A549 (cell line): Measurements from ENCODE around the gene NTM.

Experiments
- BHLHE40 ChIP-seq: IDR thresholded peaks from 2 replicates; pipeline ENCODE4 v1.6.1; 2012; ENCODE audit warnings: low read depth, low read length, inconsistent platforms
- CHD2 ChIP-seq: fragments of 150-350 bp; IDR thresholded peaks from 2 replicates; pipeline ENCODE4 v1.6.1; 2014; ENCODE audit warnings: low read length; ENCODE audit not compliant: partially characterized antibody
- EP300 ChIP-seq, 2 experiments: fragments of >200 bp; sonication (Bioruptor Twin); formaldehyde crosslinking; IDR thresholded peaks; 2 replicates in 1 of 2; 3 replicates in 1 of 2; pipeline ENCODE4 v1.6.1; 2016 to 2017
- FOSL2 ChIP-seq, 2 experiments: fragments of 450-650 bp in 1 of 2; fragments of >200 bp in 1 of 2; sonication (Bioruptor Twin) in 1 of 2; formaldehyde crosslinking; IDR thresholded peaks; 2 replicates each; pipeline versions ENCODE4 v1.5.0 to v1.6.1; 2016 to 2020; ENCODE audit warnings: mild to moderate bottlenecking in 1 of 2, moderate library complexity in 1 of 2
- HOXA7 ChIP-seq: fragments of 250-450 bp; sonication (Bioruptor Pico); IDR thresholded peaks from 2 replicates; pipeline ENCODE4 v1.5.0; 2020; ENCODE audit warnings: mild to moderate bottlenecking, moderate library complexity
- JUNB ChIP-seq: fragments of >200 bp; sonication (Bioruptor Twin); formaldehyde crosslinking; IDR thresholded peaks from 2 replicates; pipeline ENCODE4 v1.6.1; 2016
- MAX ChIP-seq: IDR thresholded peaks from 2 replicates; pipeline ENCODE4 v1.6.1; 2012
- PHF8 ChIP-seq: fragments of 200-600 bp; sonication (generic); IDR thresholded peaks from 2 replicates; pipeline ENCODE4 v1.6.1; 2016; ENCODE audit warnings: low read depth, mild to moderate bottlenecking, antibody characterized with exemption, moderate library complexity, borderline replicate concordance
- POLR2A ChIP-seq: IDR thresholded peaks from 2 replicates; pipeline ENCODE4 v1.6.1; 2012; ENCODE audit warnings: mild to moderate bottlenecking, low read length
- RAD21 ChIP-seq, 2 experiments: fragments of >200 bp in 1 of 2; sonication (Bioruptor Twin) in 1 of 2; formaldehyde crosslinking in 1 of 2; IDR thresholded peaks in 1 of 2; conservative IDR thresholded peaks in 1 of 2; 2 replicates in 1 of 2; 3 replicates in 1 of 2; pipeline ENCODE4 v1.6.1; 2012 to 2018; ENCODE audit warnings: inconsistent platforms in 1 of 2
- SREBF2 ChIP-seq: fragments of 450-650 bp; IDR thresholded peaks from 2 replicates; pipeline ENCODE4 v1.6.1; 2014; ENCODE audit warnings: mild to moderate bottlenecking, moderate library complexity
- ZFP36 ChIP-seq: fragments of 450-650 bp; IDR thresholded peaks from 2 replicates; pipeline ENCODE4 v1.6.1; 2014; ENCODE audit warnings: borderline replicate concordance; ENCODE audit not compliant: partially characterized antibody
- TF ChIP-seq, protein P1 (sequence below): fragments of 200-600 bp; sonication (generic); IDR thresholded peaks from 2 replicates; pipeline ENCODE4 v1.6.1; 2016; ENCODE audit warnings: antibody characterized with exemption, mild to moderate bottlenecking, moderate library complexity
- TF ChIP-seq, protein P2 (sequence below): fragments of >200 bp; sonication (Bioruptor Twin); formaldehyde crosslinking; IDR thresholded peaks from 3 replicates; pipeline ENCODE4 v1.5.1; 2016

- no peak for TF ChIP-seq JUNB
- no peak for TF ChIP-seq MAX
- TF ChIP-seq RAD21 (conservative IDR thresholded peaks at IDR 0.05 in 1 of 2, IDR thresholded peaks at IDR 0.05 in 1 of 2): no peak
- no peak for TF ChIP-seq ZFP36
- TF ChIP-seq, protein P1, sequence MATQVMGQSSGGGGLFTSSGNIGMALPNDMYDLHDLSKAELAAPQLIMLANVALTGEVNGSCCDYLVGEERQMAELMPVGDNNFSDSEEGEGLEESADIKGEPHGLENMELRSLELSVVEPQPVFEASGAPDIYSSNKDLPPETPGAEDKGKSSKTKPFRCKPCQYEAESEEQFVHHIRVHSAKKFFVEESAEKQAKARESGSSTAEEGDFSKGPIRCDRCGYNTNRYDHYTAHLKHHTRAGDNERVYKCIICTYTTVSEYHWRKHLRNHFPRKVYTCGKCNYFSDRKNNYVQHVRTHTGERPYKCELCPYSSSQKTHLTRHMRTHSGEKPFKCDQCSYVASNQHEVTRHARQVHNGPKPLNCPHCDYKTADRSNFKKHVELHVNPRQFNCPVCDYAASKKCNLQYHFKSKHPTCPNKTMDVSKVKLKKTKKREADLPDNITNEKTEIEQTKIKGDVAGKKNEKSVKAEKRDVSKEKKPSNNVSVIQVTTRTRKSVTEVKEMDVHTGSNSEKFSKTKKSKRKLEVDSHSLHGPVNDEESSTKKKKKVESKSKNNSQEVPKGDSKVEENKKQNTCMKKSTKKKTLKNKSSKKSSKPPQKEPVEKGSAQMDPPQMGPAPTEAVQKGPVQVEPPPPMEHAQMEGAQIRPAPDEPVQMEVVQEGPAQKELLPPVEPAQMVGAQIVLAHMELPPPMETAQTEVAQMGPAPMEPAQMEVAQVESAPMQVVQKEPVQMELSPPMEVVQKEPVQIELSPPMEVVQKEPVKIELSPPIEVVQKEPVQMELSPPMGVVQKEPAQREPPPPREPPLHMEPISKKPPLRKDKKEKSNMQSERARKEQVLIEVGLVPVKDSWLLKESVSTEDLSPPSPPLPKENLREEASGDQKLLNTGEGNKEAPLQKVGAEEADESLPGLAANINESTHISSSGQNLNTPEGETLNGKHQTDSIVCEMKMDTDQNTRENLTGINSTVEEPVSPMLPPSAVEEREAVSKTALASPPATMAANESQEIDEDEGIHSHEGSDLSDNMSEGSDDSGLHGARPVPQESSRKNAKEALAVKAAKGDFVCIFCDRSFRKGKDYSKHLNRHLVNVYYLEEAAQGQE: no peak
- no peak for TF ChIP-seq POLR2A
- TF ChIP-seq, protein P2, sequence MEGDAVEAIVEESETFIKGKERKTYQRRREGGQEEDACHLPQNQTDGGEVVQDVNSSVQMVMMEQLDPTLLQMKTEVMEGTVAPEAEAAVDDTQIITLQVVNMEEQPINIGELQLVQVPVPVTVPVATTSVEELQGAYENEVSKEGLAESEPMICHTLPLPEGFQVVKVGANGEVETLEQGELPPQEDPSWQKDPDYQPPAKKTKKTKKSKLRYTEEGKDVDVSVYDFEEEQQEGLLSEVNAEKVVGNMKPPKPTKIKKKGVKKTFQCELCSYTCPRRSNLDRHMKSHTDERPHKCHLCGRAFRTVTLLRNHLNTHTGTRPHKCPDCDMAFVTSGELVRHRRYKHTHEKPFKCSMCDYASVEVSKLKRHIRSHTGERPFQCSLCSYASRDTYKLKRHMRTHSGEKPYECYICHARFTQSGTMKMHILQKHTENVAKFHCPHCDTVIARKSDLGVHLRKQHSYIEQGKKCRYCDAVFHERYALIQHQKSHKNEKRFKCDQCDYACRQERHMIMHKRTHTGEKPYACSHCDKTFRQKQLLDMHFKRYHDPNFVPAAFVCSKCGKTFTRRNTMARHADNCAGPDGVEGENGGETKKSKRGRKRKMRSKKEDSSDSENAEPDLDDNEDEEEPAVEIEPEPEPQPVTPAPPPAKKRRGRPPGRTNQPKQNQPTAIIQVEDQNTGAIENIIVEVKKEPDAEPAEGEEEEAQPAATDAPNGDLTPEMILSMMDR: no peak
- no peak for TF ChIP-seq PHF8
- TF ChIP-seq FOSL2 (IDR thresholded peaks at IDR 0.05): no peak
- no peak for TF ChIP-seq FOSL2 (CRISPR knock-in tag; IDR thresholded peaks at IDR 0.05)
- TF ChIP-seq CHD2: no peak
- TF ChIP-seq HOXA7 (CRISPR knock-in tag): no peak
- TF ChIP-seq BHLHE40: no peak
- TF ChIP-seq SREBF2: no peak
- no peak for TF ChIP-seq EP300 (IDR thresholded peaks at IDR 0.05)
Observed at GRCh38 chr11:132335311-132335710, 964.9 kb downstream of the NTM start.
